B cell (primary cell): ENCODE results near the gene MED25.

Source experiments
- EZH2 ChIP-seq: IDR thresholded peaks from 2 replicates; pipeline ENCODE4 v1.6.1; 2012; ENCODE audit warnings: borderline replicate concordance, low read depth, mild to moderate bottlenecking, moderate library complexity, low read length; ENCODE audit not compliant: insufficient read depth, poor library complexity, severe bottlenecking
- TF ChIP-seq, protein P1 (sequence below): fragments of 200-600 bp; IDR thresholded peaks from one replicate; pipeline ENCODE4 v1.8.0; 2022; ENCODE audit warnings: antibody characterized with exemption, mild to moderate bottlenecking

DNA sequence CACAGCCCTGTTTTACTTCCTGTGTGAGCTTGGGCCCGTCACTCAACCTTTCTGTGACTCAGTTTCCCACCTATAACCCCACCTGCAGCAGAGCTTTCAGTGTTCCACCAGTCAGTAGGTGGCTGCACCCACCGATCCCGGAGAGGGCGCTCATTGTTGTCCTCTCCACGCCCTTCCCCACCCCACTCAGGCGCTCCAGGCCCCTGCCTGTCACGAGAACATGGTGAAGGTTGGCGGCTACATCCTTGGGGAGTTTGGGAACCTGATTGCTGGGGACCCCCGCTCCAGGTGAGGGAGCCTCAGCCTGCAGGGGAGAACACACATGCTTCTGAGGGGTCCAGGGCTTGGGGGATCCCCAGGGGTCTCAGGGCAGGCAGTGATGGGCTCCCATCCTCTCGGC, 17.3 kb upstream of the MED25 start:
- TF ChIP-seq, protein P1, sequence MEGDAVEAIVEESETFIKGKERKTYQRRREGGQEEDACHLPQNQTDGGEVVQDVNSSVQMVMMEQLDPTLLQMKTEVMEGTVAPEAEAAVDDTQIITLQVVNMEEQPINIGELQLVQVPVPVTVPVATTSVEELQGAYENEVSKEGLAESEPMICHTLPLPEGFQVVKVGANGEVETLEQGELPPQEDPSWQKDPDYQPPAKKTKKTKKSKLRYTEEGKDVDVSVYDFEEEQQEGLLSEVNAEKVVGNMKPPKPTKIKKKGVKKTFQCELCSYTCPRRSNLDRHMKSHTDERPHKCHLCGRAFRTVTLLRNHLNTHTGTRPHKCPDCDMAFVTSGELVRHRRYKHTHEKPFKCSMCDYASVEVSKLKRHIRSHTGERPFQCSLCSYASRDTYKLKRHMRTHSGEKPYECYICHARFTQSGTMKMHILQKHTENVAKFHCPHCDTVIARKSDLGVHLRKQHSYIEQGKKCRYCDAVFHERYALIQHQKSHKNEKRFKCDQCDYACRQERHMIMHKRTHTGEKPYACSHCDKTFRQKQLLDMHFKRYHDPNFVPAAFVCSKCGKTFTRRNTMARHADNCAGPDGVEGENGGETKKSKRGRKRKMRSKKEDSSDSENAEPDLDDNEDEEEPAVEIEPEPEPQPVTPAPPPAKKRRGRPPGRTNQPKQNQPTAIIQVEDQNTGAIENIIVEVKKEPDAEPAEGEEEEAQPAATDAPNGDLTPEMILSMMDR, result no peak
- no peak for TF ChIP-seq EZH2
